ENCODE measurements around the gene CHI3L2.

Gene CHI3L2

GRCh38 chr1:111227434-111227833 is at the start of gene CHI3L2:
Gene CHI3L2, plus strand, starts transcription at chr1:111227713. Its CDS starts 17 bp downstream, at chr1:111227730.
- no peaks in the 10 kb centered on the region for H3K36me3 ChIP-seq (ENCODE audit: insufficient read depth, low read length)
- H3K27me3 ChIP-seq (ENCODE audit: control insufficient read depth in 1 of 2, insufficient read depth in 2 of 2, low read length in 2 of 2), result no peaks in the 10 kb centered on the region
- H3K9me3 ChIP-seq (ENCODE audit: low read length), result no peaks in the 10 kb centered on the region
- H3K27ac ChIP-seq (ENCODE audit: low read depth, low read length), result no peak within 1 kb of the TSS
- H3K9ac ChIP-seq (ENCODE audit: low read length), result no peak within 1 kb of the TSS
- H3K4me1 ChIP-seq (ENCODE audit: insufficient read depth, low read length), result peaks cover 13% of the 10 kb centered on the region
- H3K4me3 ChIP-seq (ENCODE audit: low read depth in 1 of 2, low read length in 2 of 2), result no peak within 1 kb of the TSS

GRCh38 chr1:111179968-111180533 is 47.5 kb upstream of the CHI3L2 start:
- Histone ChIP-seq H3K9ac (ENCODE audit: low read length) (no peak overlapping the region), H3K4me3 (ENCODE audit: low read depth in 1 of 2, low read length in 2 of 2) (no peak overlapping the region), H3K9me3 (ENCODE audit: low read length) (no peaks in the 10 kb centered on the region), H3K36me3 (ENCODE audit: insufficient read depth, low read length) (peaks cover 45% of the 10 kb centered on the region), H3K27ac (ENCODE audit: low read depth, low read length) (no peak overlapping the region), H3K4me1 (ENCODE audit: insufficient read depth, low read length) (no peaks in the 10 kb centered on the region), H3K27me3 (ENCODE audit: control insufficient read depth in 1 of 2, insufficient read depth in 2 of 2, low read length in 2 of 2) (no peaks in the 10 kb centered on the region)

- peaks cover 42% of the 10 kb centered on the region for H3K36me3 ChIP-seq (ENCODE audit: insufficient read depth, low read length)
- H3K9me3 ChIP-seq (ENCODE audit: low read length), result no peaks in the 10 kb centered on the region
- H3K27ac ChIP-seq (ENCODE audit: low read depth, low read length), result no peak overlapping the region
These were observed 45.5 kb upstream of the CHI3L2 start for GRCh38 chr1:111182052-111182451.

GRCh38 chr1:111183308-111184069 is 44.0 kb upstream of the CHI3L2 start:
- Histone ChIP-seq H3K4me1 (ENCODE audit: insufficient read depth, low read length) (no peaks in the 10 kb centered on the region), H3K9ac (ENCODE audit: low read length) (no peak overlapping the region), H3K27ac (ENCODE audit: low read depth, low read length) (no peak overlapping the region), H3K36me3 (ENCODE audit: insufficient read depth, low read length) (peaks cover 41% of the 10 kb centered on the region), H3K27me3 (ENCODE audit: control insufficient read depth in 1 of 2, insufficient read depth in 2 of 2, low read length in 2 of 2) (no peaks in the 10 kb centered on the region), H3K4me3 (ENCODE audit: low read depth in 1 of 2, low read length in 2 of 2) (no peak overlapping the region), H3K9me3 (ENCODE audit: low read length) (no peaks in the 10 kb centered on the region)

More at GRCh38 chr1:111182052-111182451, 45.5 kb upstream of the CHI3L2 start:
- Histone ChIP-seq H3K27me3 (ENCODE audit: control insufficient read depth in 1 of 2, insufficient read depth in 2 of 2, low read length in 2 of 2) (no peaks in the 10 kb centered on the region), H3K4me3 (ENCODE audit: low read depth in 1 of 2, low read length in 2 of 2) (no peak overlapping the region), H3K4me1 (ENCODE audit: insufficient read depth, low read length) (no peaks in the 10 kb centered on the region), H3K9ac (ENCODE audit: low read length) (no peak overlapping the region)

- H3K27ac ChIP-seq (ENCODE audit: low read depth, low read length), result no peak overlapping the region
- no peak overlapping the region for H3K4me3 ChIP-seq (ENCODE audit: low read depth in 1 of 2, low read length in 2 of 2)
- H3K4me1 ChIP-seq (ENCODE audit: insufficient read depth, low read length), result no peaks in the 10 kb centered on the region
- no peak overlapping the region for H3K9ac ChIP-seq (ENCODE audit: low read length)
- peaks cover 39% of the 10 kb centered on the region for H3K36me3 ChIP-seq (ENCODE audit: insufficient read depth, low read length)
- no peaks in the 10 kb centered on the region for H3K9me3 ChIP-seq (ENCODE audit: low read length)
- no peaks in the 10 kb centered on the region for H3K27me3 ChIP-seq (ENCODE audit: control insufficient read depth in 1 of 2, insufficient read depth in 2 of 2, low read length in 2 of 2)
These were observed 42.9 kb upstream of the CHI3L2 start for GRCh38 chr1:111184663-111185062.

- Histone ChIP-seq H3K4me1 (ENCODE audit: insufficient read depth, low read length) (peaks cover 8% of the 10 kb centered on the region), H3K27ac (ENCODE audit: low read depth, low read length) (no peak overlapping the region), H3K9ac (ENCODE audit: low read length) (no peak overlapping the region), H3K4me3 (ENCODE audit: low read depth in 1 of 2, low read length in 2 of 2) (no peak overlapping the region), H3K36me3 (ENCODE audit: insufficient read depth, low read length) (peaks cover 22% of the 10 kb centered on the region), H3K9me3 (ENCODE audit: low read length) (no peaks in the 10 kb centered on the region), H3K27me3 (ENCODE audit: control insufficient read depth in 1 of 2, insufficient read depth in 2 of 2, low read length in 2 of 2) (no peaks in the 10 kb centered on the region)
These were observed 36.5 kb upstream of the CHI3L2 start for GRCh38 chr1:111190931-111191451.

- Histone ChIP-seq H3K27me3 (ENCODE audit: control insufficient read depth in 1 of 2, insufficient read depth in 2 of 2, low read length in 2 of 2) (no peaks in the 10 kb centered on the region), H3K9ac (ENCODE audit: low read length) (no peak overlapping the region), H3K4me1 (ENCODE audit: insufficient read depth, low read length) (peaks cover 8% of the 10 kb centered on the region), H3K27ac (ENCODE audit: low read depth, low read length) (no peak overlapping the region), H3K36me3 (ENCODE audit: insufficient read depth, low read length) (peaks cover 22% of the 10 kb centered on the region), H3K9me3 (ENCODE audit: low read length) (no peaks in the 10 kb centered on the region), H3K4me3 (ENCODE audit: low read depth in 1 of 2, low read length in 2 of 2) (no peak overlapping the region)
These were observed 36.0 kb upstream of the CHI3L2 start for GRCh38 chr1:111191496-111191895.

GRCh38 chr1:111192074-111192473 is 35.4 kb upstream of the CHI3L2 start:
- Histone ChIP-seq H3K27me3 (ENCODE audit: control insufficient read depth in 1 of 2, insufficient read depth in 2 of 2, low read length in 2 of 2) (no peaks in the 10 kb centered on the region), H3K9ac (ENCODE audit: low read length) (no peak overlapping the region), H3K27ac (ENCODE audit: low read depth, low read length) (no peak overlapping the region), H3K4me3 (ENCODE audit: low read depth in 1 of 2, low read length in 2 of 2) (no peak overlapping the region), H3K4me1 (ENCODE audit: insufficient read depth, low read length) (peaks cover 8% of the 10 kb centered on the region), H3K9me3 (ENCODE audit: low read length) (no peaks in the 10 kb centered on the region), H3K36me3 (ENCODE audit: insufficient read depth, low read length) (peaks cover 16% of the 10 kb centered on the region)

GRCh38 chr1:111192658-111193519 is 34.6 kb upstream of the CHI3L2 start:
- Histone ChIP-seq H3K27ac (ENCODE audit: low read depth, low read length) (no peak overlapping the region), H3K9ac (ENCODE audit: low read length) (no peak overlapping the region), H3K4me1 (ENCODE audit: insufficient read depth, low read length) (peaks cover 8% of the 10 kb centered on the region), H3K9me3 (ENCODE audit: low read length) (no peaks in the 10 kb centered on the region), H3K36me3 (ENCODE audit: insufficient read depth, low read length) (peaks cover 9% of the 10 kb centered on the region), H3K27me3 (ENCODE audit: control insufficient read depth in 1 of 2, insufficient read depth in 2 of 2, low read length in 2 of 2) (no peaks in the 10 kb centered on the region), H3K4me3 (ENCODE audit: low read depth in 1 of 2, low read length in 2 of 2) (no peak overlapping the region)

GRCh38 chr1:111193712-111194480 is 33.6 kb upstream of the CHI3L2 start:
- no peak overlapping the region for H3K9ac ChIP-seq (ENCODE audit: low read length)
- no peaks in the 10 kb centered on the region for H3K27me3 ChIP-seq (ENCODE audit: control insufficient read depth in 1 of 2, insufficient read depth in 2 of 2, low read length in 2 of 2)
- H3K36me3 ChIP-seq (ENCODE audit: insufficient read depth, low read length), result peaks cover under 1% of the 10 kb centered on the region
- no peak overlapping the region for H3K4me3 ChIP-seq (ENCODE audit: low read depth in 1 of 2, low read length in 2 of 2)
- H3K27ac ChIP-seq (ENCODE audit: low read depth, low read length), result no peak overlapping the region
- H3K9me3 ChIP-seq (ENCODE audit: low read length), result no peaks in the 10 kb centered on the region
- peaks cover 8% of the 10 kb centered on the region for H3K4me1 ChIP-seq (ENCODE audit: insufficient read depth, low read length)
